CD4-positive, alpha-beta T cell treated with Interferon gamma for 1 hour (primary cell): ENCODE results near the gene DLK2.
"Not testable (repeated sequence)": the region's sequence is repeated elsewhere in the genome, so short reads cannot be mapped to it uniquely, and the experiment has no call there.

Experiments
- DNase-seq: peaks from one replicate; pipeline ENCODE4 v3.0.0-alpha.2; 2020

The DLK2 gene

DNA sequence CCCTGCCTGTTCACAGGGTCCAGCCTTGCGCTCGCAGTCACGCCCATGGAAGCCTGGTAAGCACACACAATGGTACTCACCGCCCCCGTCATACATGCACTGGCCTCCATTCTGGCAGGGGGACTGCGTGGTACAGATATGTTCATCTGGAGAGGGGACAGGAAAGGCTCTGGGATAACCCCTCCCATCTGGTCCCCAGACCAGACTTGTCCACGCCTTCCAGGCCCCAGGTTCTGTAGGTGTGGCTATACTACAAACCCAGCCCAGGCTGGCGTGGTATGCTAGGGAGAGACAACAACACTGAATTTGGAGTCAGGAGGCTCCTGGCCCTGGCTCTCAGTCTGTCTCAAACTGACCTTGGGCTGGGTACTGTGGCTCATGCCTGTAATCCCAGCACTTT, 3.4 kb downstream of the DLK2 start:
- DNase-seq, result no peak

DNA sequence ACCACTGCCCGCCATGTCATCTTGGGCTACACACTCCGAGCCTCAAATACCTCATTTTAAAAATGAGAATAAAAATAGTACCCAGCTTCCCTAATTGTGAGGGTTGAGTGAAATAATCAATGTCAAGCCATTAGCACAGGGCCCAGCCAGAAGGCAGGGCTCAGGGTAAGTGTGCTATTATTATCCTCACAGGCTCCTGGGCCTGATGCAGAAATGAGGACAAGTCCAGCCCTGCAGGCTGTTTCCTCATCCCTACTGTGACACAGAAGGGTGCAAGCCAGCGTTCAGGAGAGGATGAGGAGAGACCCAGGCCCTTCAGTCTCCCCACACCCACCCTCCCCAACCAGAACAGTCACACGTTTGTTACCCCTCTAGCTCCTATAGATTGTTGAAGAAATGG, 4.0 kb downstream of the DLK2 start:
- no peak for DNase-seq

DNA sequence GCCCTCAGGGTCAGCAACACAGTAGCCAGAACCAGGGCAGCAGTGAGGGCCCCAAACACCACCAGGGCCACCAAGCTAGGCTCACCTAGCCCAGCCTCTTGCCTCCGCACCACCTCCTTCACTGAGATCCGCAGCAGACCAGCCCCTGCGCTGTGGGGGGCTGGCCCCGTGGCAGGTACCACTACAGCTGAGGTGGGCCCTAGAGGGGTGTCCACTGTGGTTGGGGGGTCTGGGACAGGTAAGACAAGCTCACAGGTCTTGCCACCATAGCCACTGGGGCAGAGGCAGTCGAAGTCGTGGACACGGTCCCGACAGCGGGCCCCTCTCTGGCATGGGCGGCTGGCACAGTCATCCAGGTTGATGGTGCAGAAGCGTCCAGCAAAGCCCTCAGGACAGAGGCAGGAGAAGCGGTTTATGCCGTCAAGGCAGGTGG, 4.6 kb downstream of the DLK2 start:
- DNase-seq, result no peak

DNA sequence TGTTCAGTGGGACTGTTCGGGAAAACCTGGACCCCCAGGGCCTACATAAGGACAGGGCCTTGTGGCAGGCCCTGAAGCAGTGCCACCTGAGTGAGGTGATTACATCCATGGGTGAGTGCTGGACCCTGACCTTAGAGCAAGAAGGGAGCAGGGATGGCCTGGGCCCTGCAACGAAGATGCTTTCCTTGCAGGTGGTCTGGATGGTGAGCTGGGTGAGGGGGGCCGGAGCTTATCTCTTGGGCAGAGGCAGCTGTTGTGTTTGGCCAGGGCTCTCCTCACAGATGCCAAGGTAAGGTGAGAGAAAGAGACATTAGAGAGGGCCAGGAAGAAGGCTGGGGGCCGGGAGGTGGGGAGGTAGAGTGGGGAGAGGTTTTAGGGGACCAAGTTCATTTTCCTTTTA, 6.4 kb downstream of the DLK2 start:
- DNase-seq, result no peak

DNA sequence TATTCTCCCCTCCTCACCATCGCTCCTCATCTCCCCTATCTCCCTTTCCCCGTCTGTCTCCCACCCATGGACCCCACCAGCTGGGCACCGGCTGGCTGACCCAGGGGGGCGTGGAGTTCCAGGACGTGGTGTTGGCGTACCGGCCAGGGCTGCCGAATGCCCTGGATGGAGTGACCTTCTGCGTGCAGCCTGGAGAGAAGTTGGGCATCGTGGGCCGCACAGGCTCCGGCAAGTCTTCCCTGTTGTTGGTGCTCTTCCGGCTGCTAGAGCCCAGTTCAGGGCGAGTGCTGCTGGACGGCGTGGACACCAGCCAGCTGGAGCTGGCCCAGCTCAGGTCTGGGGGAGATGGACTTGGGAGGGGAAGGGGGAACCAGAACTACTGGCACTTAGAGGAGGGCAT, 7.7 kb downstream of the DLK2 start:
- no peak for DNase-seq

DNA sequence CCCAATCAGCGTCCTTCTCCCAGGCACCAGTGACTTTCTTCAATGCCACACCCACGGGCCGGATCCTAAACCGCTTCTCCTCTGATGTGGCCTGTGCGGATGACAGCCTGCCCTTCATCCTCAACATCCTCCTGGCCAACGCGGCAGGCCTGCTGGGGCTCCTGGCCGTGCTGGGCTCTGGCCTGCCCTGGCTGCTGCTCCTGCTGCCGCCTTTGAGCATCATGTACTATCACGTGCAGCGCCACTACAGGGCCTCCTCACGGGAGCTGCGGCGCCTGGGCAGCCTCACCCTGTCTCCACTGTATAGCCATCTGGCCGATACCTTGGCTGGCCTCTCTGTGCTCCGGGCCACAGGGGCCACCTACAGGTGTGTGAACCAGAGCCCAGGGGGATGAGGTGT, 9.8 kb downstream of the DLK2 start:
- no peak for DNase-seq

DNA sequence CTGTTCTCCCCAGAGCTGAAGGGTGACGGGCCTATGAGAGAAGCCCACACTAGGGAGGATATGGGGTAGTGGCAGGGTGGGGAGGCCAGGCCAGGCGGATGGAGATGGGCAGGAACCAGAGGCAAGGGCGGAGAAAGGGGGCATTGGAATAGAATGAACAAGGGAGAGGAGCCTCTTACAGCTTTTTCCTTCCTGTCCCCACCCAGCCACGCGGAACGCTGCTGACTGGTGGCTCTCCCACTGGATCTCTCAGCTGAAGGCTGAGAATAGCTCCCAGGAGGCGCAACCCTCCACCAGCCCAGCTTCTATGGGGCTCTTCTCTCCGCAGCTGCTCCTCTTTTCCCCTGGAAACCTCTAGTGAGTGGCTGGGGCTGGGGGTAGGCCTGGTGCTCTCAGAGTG, 10.8 kb downstream of the DLK2 start:
- DNase-seq, result no peak

DNA sequence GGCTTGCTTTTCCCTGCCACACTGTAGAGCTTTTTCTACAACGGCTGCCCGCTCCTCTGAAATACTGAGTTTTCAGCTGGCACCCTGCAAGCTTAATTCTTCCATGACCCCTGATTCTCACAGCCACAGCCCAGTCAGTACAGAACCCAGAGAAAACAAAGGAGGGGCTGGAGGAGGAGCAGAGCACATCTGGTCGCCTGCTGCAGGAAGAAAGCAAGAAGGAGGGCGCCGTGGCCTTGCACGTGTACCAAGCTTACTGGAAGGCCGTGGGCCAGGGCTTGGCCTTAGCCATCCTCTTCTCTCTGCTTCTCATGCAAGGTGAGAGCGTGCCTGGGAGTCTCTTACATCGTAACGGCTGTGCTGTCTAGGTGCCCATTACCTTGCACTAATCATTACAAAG, 11.3 kb downstream of the DLK2 start:
- DNase-seq, result no peak

DNA sequence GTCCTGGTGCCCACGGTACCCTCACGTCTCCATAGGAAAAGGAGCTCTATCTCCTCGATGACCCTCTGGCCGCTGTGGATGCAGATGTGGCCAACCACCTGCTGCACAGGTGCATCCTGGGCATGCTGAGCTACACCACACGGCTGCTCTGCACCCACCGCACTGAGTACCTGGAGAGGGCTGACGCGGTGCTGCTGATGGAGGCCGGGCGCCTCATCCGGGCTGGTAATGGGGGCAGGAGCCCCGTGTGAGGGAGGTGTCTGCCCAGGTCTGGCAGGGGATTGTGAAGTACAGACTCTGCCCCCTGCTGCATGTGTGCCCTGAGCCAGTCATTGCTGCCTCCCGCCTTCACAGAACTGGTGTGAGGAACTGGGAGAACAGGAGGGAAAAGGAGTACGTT, 12.4 kb downstream of the DLK2 start:
- DNase-seq, result no peak

DNA sequence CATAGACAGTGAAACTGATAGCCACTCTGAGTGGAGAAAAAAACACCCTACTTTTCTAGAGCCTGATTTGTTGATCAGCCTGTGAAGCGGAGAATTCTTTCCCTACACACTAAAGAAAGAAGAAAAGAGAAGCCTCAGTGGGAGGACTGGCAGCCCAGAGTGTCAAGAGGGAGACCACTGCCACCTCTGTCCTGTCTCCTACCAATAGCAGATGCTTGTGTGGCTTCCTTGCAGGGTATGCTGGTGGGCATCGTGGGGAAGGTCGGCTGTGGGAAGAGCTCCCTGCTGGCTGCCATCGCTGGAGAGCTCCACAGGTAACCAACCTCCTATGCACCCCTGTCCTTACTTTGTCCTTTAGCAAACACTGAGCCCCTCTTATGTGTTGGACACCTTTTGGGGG, 17.6 kb downstream of the DLK2 start:
- no peak for DNase-seq

DNA sequence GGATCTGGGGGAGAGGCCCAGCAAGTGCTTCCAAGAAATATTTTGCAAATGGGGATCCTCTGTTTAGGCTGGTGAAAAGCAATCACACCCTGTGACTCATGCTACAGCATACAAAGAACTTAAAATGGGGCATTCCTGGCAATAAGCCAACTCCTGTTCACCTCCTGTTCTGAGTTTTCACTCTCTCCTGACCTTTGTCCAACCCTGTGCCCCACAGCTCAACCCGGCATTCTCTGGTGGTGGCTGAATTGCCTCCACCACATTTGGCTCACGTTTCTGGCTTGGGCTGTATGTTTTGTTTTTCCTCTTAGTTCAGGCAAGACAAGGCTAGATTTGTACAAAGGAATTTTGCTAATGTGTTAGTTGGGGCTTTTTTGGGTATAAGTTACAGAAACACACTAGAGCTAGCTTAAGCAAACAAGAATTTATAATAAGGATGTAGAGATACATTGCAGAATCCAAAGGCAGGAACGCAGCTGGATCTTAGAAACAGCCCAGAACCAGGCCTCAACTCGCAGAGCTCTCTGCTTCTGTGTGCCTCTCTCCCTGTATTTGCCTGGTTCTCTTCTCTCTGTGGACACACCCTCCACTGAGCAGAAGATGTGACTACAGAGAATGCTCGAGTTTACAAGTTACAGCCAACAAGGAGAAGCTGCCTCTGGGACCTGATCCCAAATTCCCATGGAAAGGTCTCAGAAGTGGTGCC, 18.6 kb downstream of the DLK2 start:
- no peak for DNase-seq

DNA sequence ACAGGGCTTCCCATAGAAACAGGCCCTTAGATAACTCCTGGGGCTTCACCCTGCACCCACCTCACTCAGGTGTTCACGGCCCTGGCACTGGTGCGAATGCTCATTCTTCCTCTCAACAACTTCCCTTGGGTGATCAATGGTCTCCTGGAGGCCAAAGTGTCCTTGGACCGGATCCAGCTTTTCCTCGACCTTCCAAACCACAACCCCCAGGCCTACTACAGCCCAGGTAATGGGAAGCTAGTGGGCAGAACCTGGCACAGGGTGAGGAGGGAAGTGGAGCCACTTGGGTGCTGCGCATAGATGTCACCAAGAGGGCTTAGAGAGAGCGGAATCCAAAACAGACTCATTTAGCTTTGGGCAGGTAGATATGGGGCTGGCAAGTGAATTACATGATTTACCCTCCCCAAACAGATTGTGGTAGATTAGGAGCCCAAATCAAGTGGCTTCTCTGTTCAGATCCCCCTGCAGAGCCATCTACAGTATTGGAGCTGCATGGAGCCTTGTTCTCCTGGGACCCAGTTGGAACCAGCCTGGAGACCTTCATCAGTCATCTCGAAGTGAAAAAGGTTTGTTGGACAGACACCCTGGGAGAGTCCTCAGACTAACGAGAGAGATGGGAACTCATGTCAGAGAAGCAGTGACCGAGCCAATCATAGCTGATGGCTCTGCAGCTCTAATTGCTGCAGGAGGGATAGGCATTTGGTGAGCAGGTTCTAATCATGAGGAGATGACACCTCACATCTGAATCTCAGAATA, 19.5 kb downstream of the DLK2 start:
- DNase-seq, result no peak

DNA sequence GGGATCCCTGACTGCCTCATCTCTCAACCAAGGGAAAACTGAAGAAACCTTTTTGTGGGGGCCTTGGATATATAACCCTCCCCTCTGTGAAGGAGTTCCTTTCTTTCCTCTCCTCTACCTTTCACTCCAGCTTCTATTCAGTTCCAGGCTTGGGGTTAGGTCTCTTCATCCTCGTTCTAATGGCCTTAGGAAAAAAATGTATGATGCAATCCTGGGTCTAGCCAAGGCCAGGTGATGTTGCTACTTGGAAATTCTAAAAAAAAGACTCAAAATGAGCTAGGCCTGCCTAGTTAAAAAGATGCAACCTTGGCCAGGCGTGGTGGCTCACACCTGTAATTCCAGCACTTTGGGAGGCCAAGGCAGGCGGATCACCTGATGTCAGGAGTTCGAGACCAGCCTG, 20.4 kb downstream of the DLK2 start:
- DNase-seq, result no peak

DNA sequence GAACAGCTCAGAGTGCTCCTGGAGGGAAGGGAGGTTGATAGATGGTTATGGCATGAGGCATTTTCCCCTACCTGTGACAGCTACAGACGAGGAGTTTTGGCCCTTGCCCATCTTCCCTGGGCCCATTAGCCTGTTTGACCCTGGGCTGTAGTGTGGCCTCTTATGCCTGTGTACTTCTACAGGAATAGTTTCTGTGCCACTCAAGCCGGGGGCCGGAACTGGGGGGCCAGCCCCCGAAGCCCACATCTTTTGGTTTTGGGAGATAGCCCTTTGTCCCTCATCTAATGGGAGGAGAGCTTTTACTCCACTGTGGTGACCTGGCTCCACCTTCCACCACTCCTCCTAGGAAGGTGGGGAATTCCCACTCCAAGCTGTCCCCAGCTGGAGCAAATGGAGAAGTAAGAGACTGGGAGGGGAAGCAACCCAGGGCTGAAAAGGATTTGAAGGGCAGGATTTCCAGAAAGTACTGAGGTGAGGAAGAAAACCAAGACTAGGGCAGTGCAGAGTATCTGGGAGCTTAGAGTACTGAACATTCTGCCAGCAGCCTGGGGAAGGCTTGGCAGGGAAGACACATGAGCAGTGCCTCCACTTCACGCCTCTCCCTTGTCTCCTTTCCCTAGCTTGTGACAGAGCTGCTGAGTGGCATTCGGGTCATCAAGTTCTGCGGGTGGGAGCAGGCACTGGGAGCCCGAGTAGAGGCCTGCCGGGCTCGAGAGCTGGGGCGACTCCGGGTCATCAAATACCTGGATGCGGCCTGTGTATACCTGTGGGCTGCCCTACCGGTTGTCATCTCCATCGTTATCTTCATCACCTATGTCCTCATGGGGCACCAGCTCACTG, 21.1 kb downstream of the DLK2 start:
- DNase-seq, result no peak

DNA sequence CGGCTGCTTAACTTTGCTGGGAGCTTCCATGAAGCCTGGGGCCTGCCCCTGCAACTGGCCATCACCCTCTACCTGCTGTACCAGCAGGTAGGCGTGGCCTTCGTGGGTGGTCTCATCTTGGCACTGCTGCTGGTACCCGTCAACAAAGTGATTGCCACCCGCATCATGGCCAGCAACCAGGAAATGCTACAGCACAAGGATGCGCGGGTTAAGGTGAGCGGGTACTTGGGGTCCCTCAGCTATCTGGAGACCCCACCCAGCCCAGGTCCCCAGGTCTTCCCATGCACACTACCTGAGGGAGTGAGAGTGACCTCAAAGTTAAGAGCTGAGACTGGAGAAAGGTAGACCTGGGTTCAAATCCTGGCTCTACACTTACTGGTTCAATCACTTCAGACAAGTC, 22.2 kb downstream of the DLK2 start:
- DNase-seq, result no peak

DNA sequence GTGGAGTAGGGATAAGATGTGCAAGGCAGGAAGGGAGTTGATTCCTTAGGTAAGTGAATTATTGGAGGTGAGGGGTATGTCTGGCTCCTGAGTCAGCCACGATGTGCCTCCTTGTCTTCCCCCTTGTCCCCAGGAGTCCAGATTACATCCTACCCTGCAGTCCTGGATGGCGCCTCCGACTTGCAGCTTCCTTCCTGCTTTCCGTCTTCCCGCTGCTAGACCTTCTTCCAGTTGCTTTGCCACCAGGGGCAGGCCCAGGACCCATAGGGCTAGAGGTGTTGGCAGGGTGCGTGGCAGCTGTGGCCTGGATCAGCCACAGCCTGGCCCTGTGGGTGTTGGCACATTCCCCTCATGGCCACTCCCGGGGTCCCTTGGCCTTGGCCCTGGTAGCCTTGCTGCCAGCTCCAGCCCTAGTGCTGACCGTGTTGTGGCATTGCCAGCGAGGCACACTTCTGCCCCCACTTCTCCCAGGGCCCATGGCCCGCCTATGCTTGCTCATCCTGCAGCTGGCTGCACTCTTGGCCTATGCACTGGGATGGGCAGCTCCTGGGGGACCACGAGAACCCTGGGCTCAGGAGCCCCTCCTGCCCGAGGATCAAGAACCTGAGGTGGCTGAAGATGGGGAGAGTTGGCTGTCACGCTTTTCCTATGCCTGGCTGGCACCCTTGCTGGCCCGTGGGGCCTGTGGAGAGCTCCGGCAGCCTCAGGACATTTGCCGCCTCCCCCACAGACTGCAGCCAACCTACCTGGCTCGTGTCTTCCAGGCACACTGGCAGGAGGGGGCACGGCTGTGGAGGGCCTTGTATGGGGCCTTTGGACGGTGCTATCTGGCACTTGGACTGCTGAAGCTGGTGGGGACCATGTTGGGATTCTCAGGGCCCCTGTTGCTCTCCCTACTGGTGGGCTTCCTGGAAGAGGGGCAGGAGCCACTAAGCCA, 23.1 kb downstream of the DLK2 start:
- DNase-seq, result no peak

DNA sequence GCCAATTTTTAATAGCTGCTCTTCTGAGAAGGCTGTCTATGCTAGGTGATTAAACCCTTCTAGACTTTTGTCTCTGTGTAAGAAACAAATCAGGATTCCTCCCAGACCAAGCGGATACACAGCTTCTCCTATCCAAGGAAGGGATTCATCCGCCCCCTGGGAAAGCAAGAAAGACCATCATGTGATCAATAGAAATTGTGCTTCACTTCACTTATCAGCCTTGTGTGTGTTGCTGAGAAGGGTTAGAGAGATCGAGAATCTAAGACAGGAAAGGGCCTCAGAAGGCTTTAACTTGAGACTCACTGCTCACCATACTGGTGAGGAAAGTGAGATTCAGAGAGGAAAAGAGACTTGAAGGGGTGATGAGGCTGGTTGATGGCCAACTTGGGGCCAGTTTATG, 26.5 kb downstream of the DLK2 start:
- DNase-seq, result no peak

DNA sequence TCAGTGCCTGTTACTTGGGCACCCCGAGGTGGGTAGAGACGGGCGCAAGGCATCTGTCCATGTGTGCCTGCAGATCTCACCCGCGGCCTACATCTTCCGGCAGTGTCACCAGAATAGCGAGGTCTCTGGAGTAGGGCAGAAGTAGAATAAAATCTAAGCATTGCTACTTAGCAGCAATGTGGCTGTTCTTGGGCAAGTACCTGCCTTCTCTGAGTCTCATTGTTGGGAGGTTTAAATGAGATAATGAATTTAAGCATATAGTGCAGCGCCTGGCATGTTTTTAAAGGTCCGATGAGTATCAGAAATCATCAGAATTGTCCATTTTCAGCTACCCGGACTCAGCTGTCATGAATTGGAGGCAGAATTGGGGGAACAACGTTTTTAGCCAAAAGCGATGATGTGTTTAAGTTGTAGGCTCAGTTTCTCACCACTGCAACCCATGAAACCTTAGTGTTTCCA, 27.2 kb downstream of the DLK2 start:
- DNase-seq, result no peak

DNA sequence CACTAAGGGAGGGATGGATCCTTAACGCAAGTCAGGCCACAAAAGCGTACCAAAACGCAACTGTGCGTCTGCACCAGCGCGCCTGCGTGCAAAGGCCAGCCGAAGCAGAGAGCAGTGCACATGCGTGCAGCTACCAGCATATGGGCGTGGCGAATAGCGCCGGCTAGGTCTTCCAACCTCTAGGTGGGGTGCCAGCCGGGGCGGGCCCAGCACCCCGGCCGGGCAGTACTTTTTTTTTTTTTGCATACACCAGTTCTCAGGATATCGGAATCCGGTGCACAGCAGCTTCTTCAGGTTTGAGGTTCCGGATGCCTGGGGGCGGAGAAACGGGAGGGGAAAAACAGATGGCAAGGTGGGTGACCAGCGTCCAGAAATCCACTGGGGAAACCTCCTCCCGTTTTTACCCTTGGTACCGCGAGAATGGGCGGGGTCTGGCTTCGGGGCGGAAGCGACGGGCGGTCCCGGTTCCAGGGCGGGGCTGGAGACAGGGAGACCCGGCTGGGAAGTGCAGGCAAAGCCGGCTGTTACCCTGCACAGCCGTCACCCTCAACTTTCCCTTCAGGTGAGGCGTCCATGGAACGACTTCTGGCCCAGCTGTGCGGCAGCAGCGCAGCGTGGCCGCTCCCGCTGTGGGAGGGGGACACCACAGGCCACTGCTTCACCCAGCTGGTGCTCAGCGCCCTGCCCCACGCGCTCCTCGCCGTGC, 27.8 kb downstream of the DLK2 start, which contains the start of gene ABCC10:
TSS of gene ABCC10 (plus strand) at position 136 of the 706 bp plus-strand sequence. CDS start at position 574, 438 bp downstream.
- DNase-seq, result peak; percentile 95

DNA sequence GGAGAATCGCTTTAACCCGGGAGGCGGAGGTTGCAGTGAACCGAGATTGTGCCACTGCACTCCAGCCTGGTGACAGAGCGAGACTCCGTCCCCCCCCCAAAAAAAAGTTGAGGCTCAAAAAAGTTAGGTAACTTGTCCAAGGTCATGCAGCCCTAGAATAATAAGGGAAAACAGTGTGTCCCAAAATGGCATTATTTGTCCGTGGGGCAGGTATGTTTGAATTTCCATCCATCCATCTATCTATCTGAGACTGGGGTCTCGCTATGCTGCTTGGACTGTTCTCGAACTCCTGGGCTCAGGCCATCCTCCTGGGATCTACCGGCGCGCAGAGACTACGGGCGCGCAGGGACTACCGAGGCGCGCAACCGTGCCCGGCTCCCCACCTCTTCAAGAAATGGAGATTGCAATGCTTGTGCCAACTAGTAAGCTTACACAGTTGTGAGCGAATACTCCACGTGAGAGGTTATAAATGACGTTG, 28.4 kb downstream of the DLK2 start:
- no peak for DNase-seq

DNA sequence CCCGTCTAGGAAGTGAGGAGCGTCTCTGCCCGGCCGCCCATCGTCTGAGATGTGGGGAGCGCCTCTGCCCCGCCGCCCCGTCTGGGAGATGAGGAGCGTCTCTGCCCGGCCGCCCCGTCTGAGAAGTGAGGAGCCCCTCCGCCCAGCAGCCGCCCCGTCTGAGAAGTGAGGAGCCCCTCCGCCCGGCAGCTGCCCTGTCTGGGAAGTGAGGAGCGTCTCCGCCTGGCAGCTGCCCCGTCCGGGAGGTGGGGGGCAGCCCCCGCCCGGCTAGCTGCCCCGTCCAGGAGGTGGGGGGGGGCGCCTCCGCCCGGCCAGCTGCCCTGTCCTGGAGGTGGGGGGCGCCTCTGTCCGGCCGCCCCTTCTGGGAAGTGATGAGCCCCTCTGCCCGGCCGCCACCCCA, 30.3 kb downstream of the DLK2 start:
- DNase-seq, result not testable (repeated sequence)

DNA sequence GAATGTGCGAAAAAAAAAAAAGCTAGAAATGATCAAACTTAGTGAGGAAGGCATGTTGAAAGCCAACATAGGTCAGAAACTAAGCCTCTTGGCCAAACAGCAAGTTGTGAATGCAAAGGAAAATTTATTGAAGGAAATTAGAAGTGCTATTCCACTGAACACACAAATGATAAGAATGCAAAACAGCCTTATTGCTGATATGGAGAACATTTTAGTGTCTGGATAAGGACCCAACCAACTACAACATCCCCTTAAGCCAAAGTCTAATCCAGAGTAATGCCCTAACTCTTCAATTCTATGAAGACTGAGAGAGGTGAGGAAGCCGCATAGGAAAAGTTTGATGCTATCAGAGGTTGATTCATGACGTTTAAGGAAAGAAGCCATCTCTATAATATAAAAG, 33.5 kb downstream of the DLK2 start:
- no peak for DNase-seq
